ENCODE results near the gene SOHLH1. TPM values are rescaled to one million over a fixed set of nuclear protein-coding genes. Genes with fewer than 3 reads are reported as not detected.

SOHLH1 gene
- total RNA-seq, 1 experiment from 2014 or later, result not detected

GRCh38 chr9:135743021-135743420 is 43.7 kb upstream of the SOHLH1 start (continued):
- no peak for TF ChIP-seq MLX (CRISPR knock-in tag; IDR thresholded peaks at IDR 0.05)
- TF ChIP-seq RELA (CRISPR knock-in tag; IDR thresholded peaks at IDR 0.05; ENCODE audit: borderline replicate concordance), result no peak
- no peak for TF ChIP-seq GTF2I (CRISPR knock-in tag; conservative IDR thresholded peaks at IDR 0.05)
- no peak for TF ChIP-seq ATF2 (CRISPR knock-in tag; IDR thresholded peaks at IDR 0.05; ENCODE audit: borderline replicate concordance, low read depth)
- TF ChIP-seq ZNF263 (CRISPR knock-in tag; IDR thresholded peaks at IDR 0.05; ENCODE audit: low read depth), result no peak
- TF ChIP-seq PRRX2 (CRISPR knock-in tag; IDR thresholded peaks at IDR 0.05), result no peak

GRCh38 chr9:135741276-135742219 is 42.3 kb upstream of the SOHLH1 start:
- H3K9me3 Mint-ChIP-seq, result no peaks in the 10 kb centered on the region
- no peak overlapping the region for H3K27ac Mint-ChIP-seq
- TF ChIP-seq ZMAT4 (CRISPR knock-in tag; IDR thresholded peaks at IDR 0.05), result no peak
- no peak for TF ChIP-seq GRHL2 (CRISPR knock-in tag; IDR thresholded peaks at IDR 0.05; ENCODE audit: insufficient replicate concordance, severe bottlenecking)
- no peak for TF ChIP-seq ATF3 (CRISPR knock-in tag; conservative IDR thresholded peaks at IDR 0.05)
- no peak for TF ChIP-seq SOX15 (CRISPR knock-in tag; IDR thresholded peaks at IDR 0.05)
- no peak for TF ChIP-seq ZBTB21 (CRISPR knock-in tag; IDR thresholded peaks at IDR 0.05; ENCODE audit: borderline replicate concordance)
- TF ChIP-seq PREB (CRISPR knock-in tag; IDR thresholded peaks at IDR 0.05; ENCODE audit: borderline replicate concordance), result no peak
- no peak for TF ChIP-seq ZSCAN18 (CRISPR knock-in tag; IDR thresholded peaks at IDR 0.05)
- TF ChIP-seq USF1 (CRISPR knock-in tag; IDR thresholded peaks at IDR 0.05), result no peak
- no peak for TF ChIP-seq NFYB (CRISPR knock-in tag; conservative IDR thresholded peaks at IDR 0.05; ENCODE audit: low read depth)
- TF ChIP-seq ESRRA (CRISPR knock-in tag; IDR thresholded peaks at IDR 0.05; ENCODE audit: borderline replicate concordance), result no peak
- no peak for TF ChIP-seq NR1H2 (CRISPR knock-in tag; IDR thresholded peaks at IDR 0.05)
- TF ChIP-seq ZNF416 (CRISPR knock-in tag; IDR thresholded peaks at IDR 0.05), result no peak
- CTCF ChIA-PET, result interaction anchor here (0.6 to 1.7 kb wide), 6 partner anchors 8 to 138 kb away, joined by 3 to 7 read pairs (median 4); no protein-coding TSS in a partner anchor
- DNase-seq (ENCODE audit: low spot score), result peak; percentile 31
- H3K27me3 Mint-ChIP-seq (ENCODE audit: low read depth), result peaks cover 5% of the 10 kb centered on the region
- POLR2A ChIA-PET, result interaction anchor here (1.0 kb wide), 1 partner anchor 38 kb away, joined by 3 read pairs; no protein-coding TSS in a partner anchor
- ATAC-seq, result peak; percentile 51
- H3K4me1 Mint-ChIP-seq, result no peaks in the 10 kb centered on the region
- H3K36me3 Mint-ChIP-seq, result no peaks in the 10 kb centered on the region
- H3K4me3 Mint-ChIP-seq, result no peak overlapping the region

Data from WTC11 (cell line).